Measurements from ENCODE around the gene MOB3C.

DNA sequence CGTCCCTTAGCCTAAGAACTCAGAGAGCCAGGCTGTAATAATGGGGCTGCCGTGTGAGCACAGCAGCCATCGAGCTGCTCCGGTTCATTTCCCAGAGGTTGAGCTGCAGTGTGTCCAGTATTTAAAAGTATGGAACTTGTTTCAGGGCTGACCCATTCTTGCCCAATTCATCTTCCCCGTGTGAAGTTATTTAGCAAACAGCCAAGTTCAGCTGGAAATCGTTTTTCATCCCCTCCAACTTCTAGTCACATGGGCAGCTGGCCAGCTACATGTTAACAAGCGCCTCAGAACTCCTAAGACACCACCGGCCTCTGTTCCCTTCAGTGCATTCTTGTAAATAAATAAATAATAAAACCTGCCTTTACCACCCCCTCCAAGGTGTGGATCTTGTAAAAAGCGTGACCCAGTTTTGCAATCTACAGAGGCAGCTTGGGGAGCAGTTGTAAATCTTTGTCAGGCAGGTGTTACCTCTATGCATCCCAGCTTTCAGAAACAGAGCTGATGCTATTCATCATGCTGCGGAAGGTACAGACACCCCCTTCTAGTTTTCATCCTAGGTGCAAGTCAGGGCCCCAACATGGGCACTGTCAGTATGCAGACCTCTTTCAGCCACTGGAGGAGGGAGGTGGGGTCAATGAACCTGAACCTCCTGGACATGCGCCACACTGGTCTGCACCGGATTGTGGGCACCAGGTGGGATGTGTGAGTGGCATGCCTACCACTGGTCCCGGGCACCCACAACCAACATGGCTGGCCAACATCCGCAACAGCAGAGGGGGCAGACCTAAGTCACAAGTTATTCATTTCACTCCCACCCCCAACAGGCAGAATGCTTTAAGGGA is 46.5 kb downstream of the MOB3C start:
- TF ChIP-seq, protein P1, sequence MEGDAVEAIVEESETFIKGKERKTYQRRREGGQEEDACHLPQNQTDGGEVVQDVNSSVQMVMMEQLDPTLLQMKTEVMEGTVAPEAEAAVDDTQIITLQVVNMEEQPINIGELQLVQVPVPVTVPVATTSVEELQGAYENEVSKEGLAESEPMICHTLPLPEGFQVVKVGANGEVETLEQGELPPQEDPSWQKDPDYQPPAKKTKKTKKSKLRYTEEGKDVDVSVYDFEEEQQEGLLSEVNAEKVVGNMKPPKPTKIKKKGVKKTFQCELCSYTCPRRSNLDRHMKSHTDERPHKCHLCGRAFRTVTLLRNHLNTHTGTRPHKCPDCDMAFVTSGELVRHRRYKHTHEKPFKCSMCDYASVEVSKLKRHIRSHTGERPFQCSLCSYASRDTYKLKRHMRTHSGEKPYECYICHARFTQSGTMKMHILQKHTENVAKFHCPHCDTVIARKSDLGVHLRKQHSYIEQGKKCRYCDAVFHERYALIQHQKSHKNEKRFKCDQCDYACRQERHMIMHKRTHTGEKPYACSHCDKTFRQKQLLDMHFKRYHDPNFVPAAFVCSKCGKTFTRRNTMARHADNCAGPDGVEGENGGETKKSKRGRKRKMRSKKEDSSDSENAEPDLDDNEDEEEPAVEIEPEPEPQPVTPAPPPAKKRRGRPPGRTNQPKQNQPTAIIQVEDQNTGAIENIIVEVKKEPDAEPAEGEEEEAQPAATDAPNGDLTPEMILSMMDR (IDR thresholded peaks at IDR 0.05), result no peak
- TF ChIP-seq EZH2 (IDR thresholded peaks at IDR 0.05), result no peak
- TF ChIP-seq EZH2phosphoT487 (IDR thresholded peaks at IDR 0.05), result no peak

Measured in neural progenitor cell (in vitro differentiated cells).